GM18520 (cell line): ENCODE results near the gene KLHL36.

Experiments used
- ATAC-seq: cut with Tn5 transposase; IDR thresholded peaks from one replicate; pipeline ENCODE4 v1.9.1; 2021; ENCODE audit not compliant: unreplicated experiment

Gene KLHL36

DNA sequence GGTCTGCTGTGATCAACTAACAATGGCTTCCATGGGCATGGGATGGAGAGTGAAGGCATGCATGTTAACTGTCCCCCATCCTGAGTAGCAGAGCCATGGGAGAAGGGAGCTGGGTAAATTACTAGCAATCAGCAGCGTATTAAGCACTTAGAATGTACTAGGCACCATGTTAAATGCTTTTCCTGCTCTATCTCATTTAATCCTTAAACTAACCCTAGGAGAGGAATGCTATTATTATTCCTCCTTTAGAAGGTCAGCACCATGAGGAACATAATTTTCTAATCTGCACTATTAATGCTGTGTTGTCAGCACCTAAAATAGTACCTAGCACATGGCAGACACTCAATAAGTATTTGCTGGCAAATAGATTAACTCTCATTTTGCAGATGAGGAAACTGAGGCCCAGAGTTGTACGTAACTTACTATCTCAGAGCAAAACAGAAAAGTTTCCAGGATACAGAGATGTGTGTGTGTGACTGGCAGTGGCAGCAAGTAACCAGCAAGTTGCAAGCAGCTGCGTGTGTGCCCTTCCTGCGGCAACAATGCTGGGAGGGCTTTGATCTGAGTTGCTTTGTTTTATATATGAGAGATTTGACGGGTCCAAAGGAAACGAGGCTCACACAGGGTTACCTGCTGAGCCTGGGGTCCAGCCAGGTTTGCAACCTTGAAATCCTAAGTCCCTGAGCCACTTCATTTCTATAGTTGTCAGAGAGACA is 6.5 kb upstream of the KLHL36 start:
- ATAC-seq: no peak

- ATAC-seq: no peak
These were observed 5.1 kb upstream of the KLHL36 start for GRCh38 chr16:84643180-84643583.

DNA sequence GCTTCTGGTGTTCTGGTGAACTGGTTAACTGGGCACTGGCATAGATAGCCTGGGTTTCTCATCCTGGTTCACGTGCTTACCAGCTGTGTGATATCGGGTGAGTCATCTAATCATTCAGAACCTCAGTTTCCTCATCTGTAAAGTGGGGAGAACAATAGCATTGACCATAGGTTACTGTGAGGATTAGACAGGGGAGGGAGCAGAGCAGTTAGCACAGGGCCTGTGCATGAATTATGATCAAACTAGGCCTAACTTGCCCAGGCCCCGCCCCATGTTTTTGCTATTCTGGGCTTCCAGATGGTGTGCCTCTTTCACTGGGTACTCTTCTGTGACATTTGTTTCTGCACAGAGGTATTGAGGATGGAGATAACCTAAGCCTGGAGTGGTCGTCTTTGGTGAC is 4.6 kb upstream of the KLHL36 start:
- no peak for ATAC-seq

- ATAC-seq: peak; percentile 49
These were observed 542 bp downstream of the KLHL36 start for GRCh38 chr16:84648595-84649510.

DNA sequence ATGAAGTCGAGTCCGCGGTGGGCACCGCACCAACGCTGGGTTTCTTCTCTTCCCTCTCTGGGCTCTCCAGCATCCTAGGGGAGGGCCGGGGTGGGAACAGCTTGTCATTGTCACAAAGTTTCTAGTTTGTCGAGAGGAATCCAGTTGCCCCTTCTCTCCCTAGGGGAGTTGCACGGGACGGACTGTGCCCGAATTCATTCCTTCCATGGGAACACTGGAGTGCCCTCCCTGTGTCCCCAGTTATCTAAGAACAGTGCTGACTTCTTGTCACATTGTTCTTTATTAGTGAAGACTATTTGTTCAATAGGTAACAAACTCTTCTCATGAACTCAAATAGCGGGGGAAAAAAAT is 1.2 kb downstream of the KLHL36 start:
- ATAC-seq: no peak

GRCh38 chr16:84650062-84650991 is 2.0 kb downstream of the KLHL36 start:
- no peak for ATAC-seq

DNA sequence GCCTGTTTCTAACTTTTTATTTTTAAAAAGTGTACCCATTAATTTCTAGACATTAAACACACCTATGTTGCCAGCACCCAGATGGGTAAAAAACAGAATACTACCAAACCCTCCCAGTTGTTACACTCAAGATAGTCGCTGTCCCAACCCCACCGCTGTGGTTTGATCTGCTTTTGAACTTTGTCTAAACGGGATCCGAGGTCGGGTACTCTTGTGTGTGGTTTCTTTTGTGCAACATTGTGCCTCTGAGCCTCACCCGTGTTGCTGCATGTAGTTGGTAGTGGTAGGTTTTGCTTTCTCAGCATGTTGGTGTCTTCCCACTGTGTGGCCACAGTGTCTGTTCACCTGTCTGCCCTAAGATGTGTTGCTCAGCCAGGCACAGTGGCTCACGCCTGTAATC is 4.3 kb downstream of the KLHL36 start:
- no peak for ATAC-seq

DNA sequence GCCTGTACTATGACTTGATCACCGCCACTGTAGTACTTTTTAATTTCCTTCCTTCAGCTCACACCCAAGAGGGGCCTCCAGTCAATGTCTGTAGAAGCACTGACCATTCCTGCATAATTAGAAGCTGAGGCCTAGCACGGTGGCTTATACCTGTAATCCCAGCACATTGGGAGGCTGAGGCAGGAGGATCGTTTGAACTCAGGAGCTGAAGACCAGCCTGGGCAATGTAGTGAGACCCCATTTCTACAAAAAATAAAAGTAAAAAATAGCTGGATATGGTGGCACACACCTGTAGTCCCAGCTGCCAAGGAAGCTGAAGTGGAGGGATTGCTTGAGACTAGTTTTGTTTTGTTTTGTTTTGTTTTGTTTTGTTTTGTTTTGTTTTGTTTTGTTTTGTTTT is 5.9 kb downstream of the KLHL36 start:
- ATAC-seq: no peak

- ATAC-seq: no peak
These were observed 6.7 kb downstream of the KLHL36 start for GRCh38 chr16:84654998-84655397.

DNA sequence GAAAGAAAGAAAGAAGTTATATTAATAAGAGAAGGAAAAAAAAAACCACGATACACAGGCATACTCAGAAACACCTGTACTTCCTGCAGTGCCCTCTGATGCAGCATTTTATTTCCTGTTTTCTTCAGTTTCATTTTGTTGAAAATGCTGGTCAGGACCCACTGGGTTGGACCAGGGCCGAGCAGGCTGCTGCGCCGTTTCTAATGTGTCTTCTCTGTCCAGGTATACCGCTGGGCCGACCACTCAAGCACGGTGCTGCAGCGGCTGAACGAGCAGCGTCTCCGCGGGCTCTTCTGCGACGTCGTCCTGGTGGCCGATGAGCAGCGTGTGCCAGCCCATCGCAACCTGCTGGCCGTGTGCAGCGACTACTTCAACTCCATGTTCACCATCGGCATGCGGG is 8.3 kb downstream of the KLHL36 start:
- ATAC-seq: no peak

DNA sequence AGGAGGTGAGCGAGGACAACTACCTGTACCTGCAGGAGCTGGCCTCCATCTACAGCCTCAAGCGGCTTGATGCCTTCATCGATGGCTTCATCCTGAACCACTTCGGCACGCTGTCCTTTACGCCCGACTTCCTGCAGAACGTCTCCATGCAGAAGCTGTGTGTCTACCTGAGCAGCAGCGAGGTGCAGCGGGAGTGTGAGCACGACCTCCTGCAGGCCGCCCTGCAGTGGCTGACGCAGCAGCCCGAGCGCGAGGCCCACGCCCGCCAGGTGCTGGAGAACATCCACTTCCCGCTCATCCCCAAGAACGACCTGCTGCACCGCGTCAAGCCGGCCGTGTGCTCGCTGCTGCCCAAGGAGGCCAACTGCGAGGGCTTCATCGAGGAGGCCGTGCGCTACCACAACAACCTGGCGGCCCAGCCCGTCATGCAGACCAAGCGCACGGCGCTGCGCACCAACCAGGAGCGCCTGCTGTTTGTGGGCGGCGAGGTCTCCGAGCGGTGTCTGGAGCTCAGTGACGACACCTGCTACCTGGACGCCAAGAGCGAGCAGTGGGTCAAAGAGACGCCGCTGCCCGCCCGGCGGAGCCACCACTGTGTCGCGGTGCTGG is 9.0 kb downstream of the KLHL36 start:
- ATAC-seq: no peak

GRCh38 chr16:84658690-84659089 is 10.4 kb downstream of the KLHL36 start:
- no peak for ATAC-seq

- ATAC-seq: no peak
These were observed 11.5 kb downstream of the KLHL36 start for GRCh38 chr16:84659656-84660300.

DNA sequence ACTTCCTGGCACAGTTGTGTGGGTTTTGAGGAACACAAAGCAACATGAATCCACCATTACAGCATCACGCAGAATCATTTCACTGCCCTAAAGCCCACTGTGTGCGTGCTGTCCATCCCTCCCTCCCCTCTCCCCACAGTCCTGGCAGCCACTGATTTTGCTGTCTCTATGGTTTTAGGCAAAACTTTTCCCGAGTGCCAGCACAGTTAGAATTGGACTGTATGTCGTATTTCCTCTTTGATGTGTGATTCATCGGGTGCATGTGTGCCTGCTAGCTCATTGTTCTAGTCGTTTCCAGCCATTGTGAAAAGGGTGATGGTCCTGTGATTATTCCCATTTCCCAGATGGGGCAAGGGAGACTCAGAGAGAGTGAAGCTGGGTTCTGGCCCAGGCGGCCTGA is 12.7 kb downstream of the KLHL36 start:
- no peak for ATAC-seq

GRCh38 chr16:84661418-84662060 is 13.2 kb downstream of the KLHL36 start:
- ATAC-seq: no peak

DNA sequence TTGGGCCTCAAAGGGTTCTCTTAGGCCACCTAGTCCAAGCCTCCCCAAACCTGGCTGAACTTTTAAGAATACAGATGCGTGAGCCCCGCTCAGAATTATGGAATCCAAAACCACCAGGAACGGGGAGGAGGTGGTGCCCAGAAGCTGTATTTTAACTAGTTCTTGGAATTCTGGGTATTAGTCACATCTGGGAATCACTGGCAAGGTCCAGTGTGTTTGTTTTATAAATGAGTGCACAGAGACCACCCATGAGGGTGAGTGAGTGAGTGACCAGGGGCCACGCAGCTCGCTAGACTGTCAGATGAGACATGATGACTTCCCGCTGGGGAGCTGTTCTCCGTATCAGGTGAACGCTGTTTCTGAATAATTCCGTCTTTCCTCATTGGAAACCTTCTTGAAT is 14.2 kb downstream of the KLHL36 start:
- ATAC-seq: no peak

- ATAC-seq: peak; percentile 65
These were observed 15.3 kb downstream of the KLHL36 start for GRCh38 chr16:84663433-84664101.

DNA sequence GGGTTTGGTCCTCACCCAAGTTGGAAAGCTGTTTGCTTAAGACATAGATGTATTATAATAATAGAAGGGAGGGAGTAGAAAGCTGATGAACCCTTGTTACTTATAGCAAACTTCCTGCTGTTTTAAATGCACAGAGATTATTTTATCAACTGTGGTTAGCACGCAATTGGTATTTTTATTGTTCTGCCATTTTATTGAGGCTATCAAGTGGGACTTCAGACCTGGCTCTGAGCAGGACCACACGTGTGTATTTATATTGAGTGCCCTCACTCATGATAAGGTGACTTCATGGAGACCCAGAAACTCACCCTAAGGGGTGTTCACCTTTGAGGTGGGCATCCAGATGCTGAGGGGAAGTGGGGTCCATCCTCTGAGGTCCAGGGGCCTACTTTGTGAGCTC is 17.0 kb downstream of the KLHL36 start:
- ATAC-seq: no peak

DNA sequence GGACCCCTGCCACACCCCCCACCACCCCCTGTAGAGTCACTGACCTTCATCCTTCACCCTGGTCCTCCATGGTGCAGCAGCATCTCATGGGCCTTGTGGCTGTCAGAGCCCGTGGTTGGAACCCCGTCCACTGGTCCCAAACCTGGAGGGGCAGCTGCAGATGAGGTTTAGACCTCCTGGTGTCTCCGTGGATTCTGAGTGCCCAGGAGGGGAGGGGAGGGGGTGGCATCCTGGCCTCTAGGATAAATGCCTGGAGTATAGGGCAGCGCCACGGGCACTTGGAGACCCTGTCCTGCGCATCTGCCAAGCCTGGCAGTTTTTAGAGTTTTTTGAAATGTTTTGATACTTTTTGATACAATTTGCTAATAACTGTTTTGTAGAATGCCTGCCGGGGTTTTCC is 17.5 kb downstream of the KLHL36 start:
- ATAC-seq: no peak
